Loucy (cell line): ENCODE results near the gene SAMD4A.

Experiments used
- H2AFZ ChIP-seq: fragments of 200-600 bp; sonication (generic); 2 replicates; pipeline ENCODE4 v1.6.0; 2016; ENCODE audit warnings: antibody characterized with exemption, mild to moderate bottlenecking, low read length, moderate library complexity
- H3F3A ChIP-seq: fragments of 200-600 bp; 2 replicates; pipeline ENCODE4 v1.6.0; 2016; ENCODE audit warnings: antibody characterized with exemption, low read depth, mild to moderate bottlenecking
- H3K27me3 ChIP-seq: fragments of 200-600 bp; sonication (generic); 2 replicates; pipeline ENCODE4 v1.6.1; 2014; ENCODE audit warnings: low read length, mild to moderate bottlenecking; ENCODE audit not compliant: insufficient read depth, poor library complexity, severe bottlenecking
- H3K36me3 ChIP-seq: fragments of 200-600 bp; sonication (generic); 2 replicates; pipeline ENCODE4 v1.6.1; 2016; ENCODE audit warnings: low read length; ENCODE audit not compliant: insufficient read depth
- H3K4me1 ChIP-seq: fragments of 200-600 bp; sonication (generic); 2 replicates; pipeline ENCODE4 v1.5.1; 2014; ENCODE audit warnings: low read length, mild to moderate bottlenecking; ENCODE audit not compliant: insufficient read depth, poor library complexity, severe bottlenecking
- H3K4me2 ChIP-seq: fragments of 200-600 bp; sonication (generic); 2 replicates; pipeline ENCODE4 v1.6.0; 2014; ENCODE audit warnings: antibody characterized with exemption, low read length, low read depth, mild to moderate bottlenecking; ENCODE audit not compliant: poor library complexity, severe bottlenecking
- H3K4me3 ChIP-seq: fragments of 200-600 bp; sonication (generic); 2 replicates; pipeline ENCODE4 v1.5.1; 2014; ENCODE audit warnings: low read length, mild to moderate bottlenecking, mixed read lengths; ENCODE audit not compliant: poor library complexity, severe bottlenecking
- H3K79me2 ChIP-seq: fragments of 200-600 bp; sonication (generic); 2 replicates; pipeline ENCODE4 v1.6.1; 2014; ENCODE audit warnings: low read length; ENCODE audit not compliant: insufficient read depth
- H3K9ac ChIP-seq: fragments of 200-600 bp; sonication (generic); 2 replicates; pipeline ENCODE4 v1.6.0; 2014; ENCODE audit warnings: mild to moderate bottlenecking, low read depth, low read length, moderate library complexity; ENCODE audit not compliant: poor library complexity, severe bottlenecking
- H3K9me2 ChIP-seq: fragments of 200-600 bp; sonication (generic); replicated peaks from 2 replicates; pipeline ENCODE4 v1.6.1; 2016; ENCODE audit warnings: low read depth, low read length, mixed read lengths
- H3K9me3 ChIP-seq: fragments of 200-600 bp; sonication (generic); 2 replicates; pipeline ENCODE4 v1.6.1; 2014; ENCODE audit warnings: mild to moderate bottlenecking, antibody characterized with exemption, low read length, low read depth; ENCODE audit not compliant: insufficient read depth
- H4K20me1 ChIP-seq: fragments of 200-600 bp; sonication (generic); 2 replicates; pipeline ENCODE4 v1.6.0; 2014; ENCODE audit warnings: antibody characterized with exemption, low read length, mild to moderate bottlenecking; ENCODE audit not compliant: insufficient read depth, poor library complexity, severe bottlenecking
- CTCF ChIP-seq: fragments of 200-600 bp; sonication (generic); conservative IDR thresholded peaks from 2 replicates; pipeline ENCODE4 v1.5.1; 2014; ENCODE audit warnings: mild to moderate bottlenecking, antibody characterized with exemption, low read length
- EZH2phosphoT487 ChIP-seq: fragments of 200-600 bp; IDR thresholded peaks from 2 replicates; pipeline ENCODE4 v1.6.1; 2018; ENCODE audit warnings: antibody characterized with exemption, mild to moderate bottlenecking, moderate library complexity, borderline replicate concordance

SAMD4A gene

GRCh38 chr14:54834081-54834480 is 267.2 kb downstream of the SAMD4A start:
- Histone ChIP-seq H3K9ac (no peak overlapping the region), H3K9me3 (no peaks in the 10 kb centered on the region), H3K9me2 (no peaks in the 10 kb centered on the region), H2AFZ (no peak overlapping the region), H3K4me2 (no peak overlapping the region), H3K79me2 (no peaks in the 10 kb centered on the region), H3K36me3 (no peaks in the 10 kb centered on the region), H3F3A (no peaks in the 10 kb centered on the region), H3K27me3 (no peaks in the 10 kb centered on the region), H3K4me3 (no peak overlapping the region), H3K4me1 (no peaks in the 10 kb centered on the region), H4K20me1 (no peaks in the 10 kb centered on the region)
- no peak for TF ChIP-seq EZH2phosphoT487
- TF ChIP-seq CTCF, result no peak

GRCh38 chr14:54834727-54835126 is 267.8 kb downstream of the SAMD4A start:
- H3F3A ChIP-seq, result no peaks in the 10 kb centered on the region
- H3K4me1 ChIP-seq, result no peaks in the 10 kb centered on the region
- H3K9me2 ChIP-seq, result no peaks in the 10 kb centered on the region
- TF ChIP-seq EZH2phosphoT487 (no peak), CTCF (no peak)
- H3K4me3 ChIP-seq, result no peak overlapping the region
- no peaks in the 10 kb centered on the region for H3K9me3 ChIP-seq
- H3K79me2 ChIP-seq, result no peaks in the 10 kb centered on the region
- no peak overlapping the region for H3K4me2 ChIP-seq
- H2AFZ ChIP-seq, result no peak overlapping the region
- no peak overlapping the region for H3K9ac ChIP-seq
- H3K36me3 ChIP-seq, result no peaks in the 10 kb centered on the region
- H3K27me3 ChIP-seq, result no peaks in the 10 kb centered on the region
- no peaks in the 10 kb centered on the region for H4K20me1 ChIP-seq

GRCh38 chr14:54836231-54836630 is 269.3 kb downstream of the SAMD4A start:
- TF ChIP-seq CTCF, result no peak
- TF ChIP-seq EZH2phosphoT487, result no peak
- Histone ChIP-seq H3F3A (no peaks in the 10 kb centered on the region), H3K4me2 (no peak overlapping the region), H4K20me1 (no peaks in the 10 kb centered on the region), H3K4me1 (no peaks in the 10 kb centered on the region), H3K9me3 (no peaks in the 10 kb centered on the region), H3K27me3 (no peaks in the 10 kb centered on the region), H3K79me2 (no peaks in the 10 kb centered on the region), H3K36me3 (peaks cover 7% of the 10 kb centered on the region; the same call in 1 of the 2 replicates), H3K9me2 (no peaks in the 10 kb centered on the region), H3K4me3 (no peak overlapping the region), H2AFZ (no peak overlapping the region), H3K9ac (no peak overlapping the region)
